ENCODE results near the gene C8G.

C8G gene

DNA sequence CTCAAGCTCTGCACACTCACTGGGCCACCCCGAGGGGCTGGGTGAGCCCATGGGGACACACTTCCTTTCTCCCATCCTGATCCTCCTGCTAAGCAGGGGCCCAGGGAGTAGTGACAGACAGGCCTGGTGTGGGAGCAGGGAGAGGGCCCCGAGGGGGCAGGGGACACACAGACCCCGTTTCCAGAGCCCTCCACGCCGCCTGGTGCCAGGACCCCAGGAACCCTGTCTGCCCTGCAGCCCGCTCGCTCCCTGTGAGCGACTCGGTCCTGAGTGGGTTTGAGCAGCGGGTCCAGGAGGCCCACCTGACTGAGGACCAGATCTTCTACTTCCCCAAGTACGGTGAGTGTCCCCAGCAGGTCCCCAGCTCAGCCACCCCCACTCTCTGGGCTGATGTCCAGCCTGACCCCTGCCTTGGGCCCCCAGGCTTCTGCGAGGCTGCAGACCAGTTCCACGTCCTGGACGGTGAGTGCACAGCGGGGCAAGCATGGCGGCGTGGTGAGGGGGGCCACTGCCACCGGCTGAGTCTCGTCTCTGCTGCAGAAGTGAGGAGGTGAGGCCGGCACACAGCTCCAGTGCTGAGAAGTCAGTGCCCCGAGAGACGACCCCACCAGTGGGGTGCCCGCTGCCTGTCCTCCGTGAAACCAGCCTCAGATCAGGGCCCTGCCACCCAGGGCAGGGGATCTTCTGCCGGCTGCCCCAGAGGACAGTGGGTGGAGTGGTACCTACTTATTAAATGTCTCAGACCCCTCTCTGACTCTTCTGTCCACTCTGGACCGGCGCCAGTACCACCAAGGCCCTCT is 1.4 kb downstream of the C8G start:
- DNase-seq (ENCODE audit: low read depth), result no peak
- no peak for TF ChIP-seq CTCF (conservative IDR thresholded peaks at IDR 0.05; ENCODE audit: low read depth, low read length)
- H3K4me3 ChIP-seq (ENCODE audit: low read depth, low read length), result no peak overlapping the region

DNA sequence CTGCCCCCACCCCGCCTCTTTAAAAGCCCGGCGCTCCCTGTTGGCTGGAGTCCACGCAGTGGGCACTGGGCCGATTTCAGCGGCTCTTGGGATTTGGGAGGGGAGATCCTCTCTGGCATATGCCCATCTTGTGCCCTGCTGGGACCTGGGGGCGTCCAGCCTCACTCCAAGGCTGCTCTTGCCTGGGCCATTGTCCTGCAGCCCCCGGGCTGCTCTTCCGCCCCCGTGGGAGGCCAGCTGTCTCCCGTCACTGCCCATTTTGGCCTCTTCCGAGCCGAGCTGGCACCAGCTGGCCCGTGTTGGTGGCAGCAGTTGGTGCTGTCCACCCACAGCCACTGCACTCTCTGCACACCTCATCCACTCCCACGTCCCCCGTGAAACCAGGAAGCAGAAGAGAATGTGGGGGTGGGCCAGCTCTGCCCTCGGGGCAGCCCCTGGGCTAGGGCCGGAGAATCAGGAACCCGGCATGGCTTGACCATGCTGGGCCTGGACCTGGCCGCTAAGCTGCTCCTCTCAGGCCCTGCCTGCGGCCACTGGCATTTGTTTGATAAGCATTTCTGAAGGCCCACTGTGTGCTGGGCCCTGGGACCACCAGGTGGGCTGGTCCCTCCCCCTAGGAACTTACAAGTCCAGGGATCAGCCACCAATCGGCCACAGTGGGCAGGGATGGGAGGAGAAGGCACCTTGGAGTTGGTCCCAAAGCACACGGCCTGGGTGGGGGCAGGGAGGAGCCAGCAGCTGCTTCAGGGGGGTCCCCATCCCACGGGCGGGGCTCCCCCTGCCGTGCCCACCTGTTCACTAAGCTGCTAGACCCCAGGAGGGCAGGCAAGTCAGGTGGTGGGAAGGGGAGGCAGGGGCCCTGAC is 2.2 kb downstream of the C8G start:
- no peak for TF ChIP-seq CTCF (conservative IDR thresholded peaks at IDR 0.05; ENCODE audit: low read depth, low read length)
- H3K4me3 ChIP-seq (ENCODE audit: low read depth, low read length), result no peak overlapping the region
- DNase-seq (ENCODE audit: low read depth), result no peak

- peak; percentile 74 for TF ChIP-seq CTCF (conservative IDR thresholded peaks at IDR 0.05; ENCODE audit: low read depth, low read length)
- peak; percentile 51 for DNase-seq (ENCODE audit: low read depth)
- no peak overlapping the region for H3K4me3 ChIP-seq (ENCODE audit: low read depth, low read length)
Observed at GRCh38 chr9:136947955-136948510, 3.0 kb downstream of the C8G start.

DNA sequence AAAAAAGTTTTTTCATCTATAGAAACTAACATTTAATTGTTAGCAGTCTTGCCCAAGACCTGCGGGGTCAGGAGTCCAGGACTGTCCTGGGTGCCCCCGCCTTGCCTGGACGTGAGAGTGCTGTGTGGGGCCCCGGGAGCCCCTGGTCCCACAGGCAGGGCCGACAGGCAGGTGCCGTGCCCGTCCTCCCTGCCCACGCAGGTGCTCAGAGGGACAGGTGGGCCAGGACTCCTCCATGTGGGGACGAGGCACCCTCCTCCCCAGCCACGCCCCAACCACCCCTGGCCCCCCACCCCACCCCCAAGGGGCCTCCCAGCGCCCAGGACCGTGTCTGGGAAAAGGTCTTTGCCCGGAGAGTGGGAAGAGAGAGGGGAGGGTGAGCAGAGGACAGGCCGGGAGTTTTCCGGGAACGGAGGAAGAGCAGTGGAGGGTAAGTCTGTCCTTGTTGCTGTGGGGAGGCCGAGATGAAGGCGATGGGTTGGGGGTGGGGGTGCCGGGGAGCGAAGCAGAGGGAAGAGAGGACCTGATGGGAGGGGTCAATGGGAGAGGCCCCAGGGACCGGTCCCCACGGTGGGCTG is 4.3 kb downstream of the C8G start:
- peak overlapping the region; percentile 59 for H3K4me3 ChIP-seq (ENCODE audit: low read depth, low read length)
- no peak for TF ChIP-seq CTCF (conservative IDR thresholded peaks at IDR 0.05; ENCODE audit: low read depth, low read length)
- no peak for DNase-seq (ENCODE audit: low read depth)

- peak; percentile 83 for DNase-seq (ENCODE audit: low read depth)
- no peak for TF ChIP-seq CTCF (conservative IDR thresholded peaks at IDR 0.05; ENCODE audit: low read depth, low read length)
- H3K4me3 ChIP-seq (ENCODE audit: low read depth, low read length), result peak overlapping the region; percentile 59
Observed at GRCh38 chr9:136949817-136950655, 5.0 kb downstream of the C8G start.

- no peak for DNase-seq (ENCODE audit: low read depth)
- TF ChIP-seq CTCF (conservative IDR thresholded peaks at IDR 0.05; ENCODE audit: low read depth, low read length), result no peak
- no peak overlapping the region for H3K4me3 ChIP-seq (ENCODE audit: low read depth, low read length)
Observed at GRCh38 chr9:136950656-136951276, 5.7 kb downstream of the C8G start.

Measured in choroid plexus epithelial cell (primary cell).